ENCODE measurements around the gene SARDH. TPM values are rescaled to one million over a fixed set of nuclear protein-coding genes. Genes with fewer than 3 reads are reported as not detected.
A peak's percentile ranks its signal among the peaks of the same experiment; 100 is the strongest.

SARDH gene
- total RNA-seq, 4 donors from 2014 or later = 0.39 to 2.9 (median 0.59) TPM

DNA sequence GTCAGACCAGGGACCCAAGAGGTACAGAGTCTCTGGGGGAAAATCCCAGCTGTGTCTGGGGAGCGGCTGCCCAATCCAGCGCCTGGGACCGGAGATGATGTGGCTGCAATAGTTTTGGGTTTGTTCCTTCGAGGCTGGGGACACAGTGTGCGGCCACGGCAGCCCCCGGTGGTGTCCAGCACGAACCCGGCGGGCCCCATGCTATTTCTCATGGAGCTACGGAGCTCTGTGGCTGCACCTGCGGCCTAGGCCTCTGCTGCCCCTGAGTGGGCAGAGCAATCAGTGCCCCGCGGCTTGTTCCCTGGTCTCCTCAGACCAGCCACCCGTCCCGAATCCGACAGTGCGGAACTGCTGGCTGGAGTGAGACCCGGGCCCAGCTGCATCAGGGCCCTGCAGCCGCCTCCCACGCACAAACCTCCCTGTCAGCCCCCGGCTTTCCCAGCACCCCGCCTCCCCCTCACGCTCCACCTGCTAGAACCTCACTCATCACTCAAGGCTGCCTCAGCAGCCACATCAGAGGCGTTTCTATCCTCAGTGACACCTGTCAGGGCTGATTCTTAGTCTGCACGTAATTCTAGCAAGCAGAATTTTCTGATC, 29.0 kb downstream of the SARDH start:
- no peak for ATAC-seq
- in situ Hi-C loops (cut with MboI; ENCODE audit: low sequenced_read_pairs in 4 of 4) = no loop called here

DNA sequence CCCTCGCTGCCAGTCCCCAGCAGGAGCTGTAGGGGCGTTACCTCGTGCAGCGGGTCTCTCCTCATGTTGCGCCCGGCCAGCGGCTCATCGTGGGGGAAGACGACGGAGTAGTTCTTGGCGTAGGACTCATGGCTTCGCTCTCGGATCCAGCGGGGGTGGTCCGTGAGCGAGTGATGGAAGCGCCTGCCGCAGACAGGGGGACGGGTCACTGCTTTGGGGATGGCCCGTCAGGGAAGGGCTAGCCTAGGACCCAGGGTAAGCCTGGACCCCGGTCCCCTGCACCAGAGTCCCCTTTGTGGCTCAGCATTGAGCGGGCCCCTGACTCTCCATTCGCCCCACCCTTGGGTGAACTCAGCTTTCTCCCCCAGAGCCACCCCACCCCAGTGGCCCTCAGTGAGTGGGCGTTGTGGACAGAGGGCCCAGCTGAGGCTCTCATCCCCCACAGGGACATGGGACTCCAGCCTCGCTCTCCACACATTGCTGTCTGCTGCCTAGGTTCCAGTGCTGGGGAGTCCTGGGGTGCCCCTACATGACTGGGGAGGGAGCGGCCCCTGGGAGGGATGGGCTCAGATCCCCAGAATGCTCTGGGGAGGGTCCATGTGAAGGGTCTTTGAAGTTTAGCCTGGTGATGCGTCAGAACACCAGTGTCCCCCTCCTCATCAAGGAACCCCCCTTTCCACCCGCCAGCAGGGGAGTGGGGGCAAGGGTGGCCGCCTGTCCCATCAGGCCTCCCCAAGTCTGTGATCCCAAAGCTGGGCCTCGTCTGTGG, 29.7 kb downstream of the SARDH start:
- peaks cover 6 to 19% (median 12%) of the 10 kb centered on the region in 3 donors for H3K27me3 ChIP-seq
- no peaks in the 10 kb centered on the region for H3K36me3 ChIP-seq
- no peaks in the 10 kb centered on the region for H3K9me3 ChIP-seq
- no peaks in the 10 kb centered on the region for H3K4me1 ChIP-seq
- ATAC-seq (no peak), DNase-seq (peak in 1 of 2 donors; percentile 4)
- no peak overlapping the region for H3K4me3 ChIP-seq
- H3K27ac ChIP-seq = no peak overlapping the region
- TF ChIP-seq POLR2A (IDR thresholded peaks at IDR 0.05) = no peak
- TF ChIP-seq, protein P1, sequence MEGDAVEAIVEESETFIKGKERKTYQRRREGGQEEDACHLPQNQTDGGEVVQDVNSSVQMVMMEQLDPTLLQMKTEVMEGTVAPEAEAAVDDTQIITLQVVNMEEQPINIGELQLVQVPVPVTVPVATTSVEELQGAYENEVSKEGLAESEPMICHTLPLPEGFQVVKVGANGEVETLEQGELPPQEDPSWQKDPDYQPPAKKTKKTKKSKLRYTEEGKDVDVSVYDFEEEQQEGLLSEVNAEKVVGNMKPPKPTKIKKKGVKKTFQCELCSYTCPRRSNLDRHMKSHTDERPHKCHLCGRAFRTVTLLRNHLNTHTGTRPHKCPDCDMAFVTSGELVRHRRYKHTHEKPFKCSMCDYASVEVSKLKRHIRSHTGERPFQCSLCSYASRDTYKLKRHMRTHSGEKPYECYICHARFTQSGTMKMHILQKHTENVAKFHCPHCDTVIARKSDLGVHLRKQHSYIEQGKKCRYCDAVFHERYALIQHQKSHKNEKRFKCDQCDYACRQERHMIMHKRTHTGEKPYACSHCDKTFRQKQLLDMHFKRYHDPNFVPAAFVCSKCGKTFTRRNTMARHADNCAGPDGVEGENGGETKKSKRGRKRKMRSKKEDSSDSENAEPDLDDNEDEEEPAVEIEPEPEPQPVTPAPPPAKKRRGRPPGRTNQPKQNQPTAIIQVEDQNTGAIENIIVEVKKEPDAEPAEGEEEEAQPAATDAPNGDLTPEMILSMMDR (IDR thresholded peaks at IDR 0.05 in 4 of 5, conservative IDR thresholded peaks at IDR 0.05 in 1 of 5) = no peak
- intact Hi-C loops (cut with DNase I; ENCODE audit: low total_unique reads) (no loop called here), in situ Hi-C loops (cut with MboI; ENCODE audit: low sequenced_read_pairs in 4 of 4) (no loop called here)

More for the DNA sequence above, 29.0 kb downstream of the SARDH start:
- no peak overlapping the region for H3K27ac ChIP-seq
- peak in 1 of 2 donors; percentile 3 for DNase-seq
- intact Hi-C loops (cut with DNase I; ENCODE audit: low total_unique reads) = no loop called here
- TF ChIP-seq POLR2A (IDR thresholded peaks at IDR 0.05) = no peak
- TF ChIP-seq, protein P1 (IDR thresholded peaks at IDR 0.05 in 4 of 5, conservative IDR thresholded peaks at IDR 0.05 in 1 of 5) = no peak
- no peaks in the 10 kb centered on the region for H3K9me3 ChIP-seq
- H3K36me3 ChIP-seq = no peaks in the 10 kb centered on the region
- no peak overlapping the region for H3K4me3 ChIP-seq
- H3K4me1 ChIP-seq = no peaks in the 10 kb centered on the region
- H3K27me3 ChIP-seq = peaks cover 2 to 18% (median 9%) of the 10 kb centered on the region in 3 donors

DNA sequence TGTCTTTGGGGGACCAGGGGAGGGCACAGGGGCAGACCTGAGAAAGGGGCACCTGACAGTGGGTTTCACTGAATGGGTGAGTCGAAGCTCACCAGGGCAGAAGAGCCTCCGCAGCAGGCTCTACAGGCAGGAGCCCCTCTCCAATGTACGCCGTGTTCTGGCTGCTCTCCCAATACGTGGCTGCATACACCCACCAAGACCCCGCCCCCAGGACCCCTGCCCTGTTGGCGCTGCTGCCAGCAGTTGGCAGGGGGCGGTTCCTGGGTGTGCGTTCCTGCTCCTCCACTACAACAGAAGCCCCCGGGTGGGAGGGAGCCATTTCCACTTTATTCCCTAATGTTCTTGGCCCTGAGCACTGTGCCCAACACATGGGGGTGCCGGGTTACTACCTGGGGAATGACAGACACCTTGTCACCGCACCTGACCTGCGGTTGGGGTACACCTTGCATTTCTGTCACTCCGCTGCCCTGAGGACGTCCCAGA, 30.3 kb downstream of the SARDH start:
- Histone ChIP-seq H3K27ac (peak overlapping the region in 1 of 4 donors; percentile 60), H3K4me3 (no peak overlapping the region), H3K9me3 (no peaks in the 10 kb centered on the region), H3K4me1 (peaks cover 0 to under 1% of the 10 kb centered on the region in 2 donors), H3K27me3 (peaks cover 6 to 24% (median 12%) of the 10 kb centered on the region in 3 donors), H3K36me3 (no peaks in the 10 kb centered on the region)
- DNase-seq = peak in 1 of 2 donors; percentile 4
- ATAC-seq = no peak
- in situ Hi-C loops (cut with MboI; ENCODE audit: low sequenced_read_pairs in 4 of 4) (no loop called here), intact Hi-C loops (cut with DNase I; ENCODE audit: low total_unique reads) (no loop called here)
- TF ChIP-seq, protein P1 (IDR thresholded peaks at IDR 0.05 in 4 of 5, conservative IDR thresholded peaks at IDR 0.05 in 1 of 5) = no peak
- TF ChIP-seq POLR2A (IDR thresholded peaks at IDR 0.05) = no peak

DNA sequence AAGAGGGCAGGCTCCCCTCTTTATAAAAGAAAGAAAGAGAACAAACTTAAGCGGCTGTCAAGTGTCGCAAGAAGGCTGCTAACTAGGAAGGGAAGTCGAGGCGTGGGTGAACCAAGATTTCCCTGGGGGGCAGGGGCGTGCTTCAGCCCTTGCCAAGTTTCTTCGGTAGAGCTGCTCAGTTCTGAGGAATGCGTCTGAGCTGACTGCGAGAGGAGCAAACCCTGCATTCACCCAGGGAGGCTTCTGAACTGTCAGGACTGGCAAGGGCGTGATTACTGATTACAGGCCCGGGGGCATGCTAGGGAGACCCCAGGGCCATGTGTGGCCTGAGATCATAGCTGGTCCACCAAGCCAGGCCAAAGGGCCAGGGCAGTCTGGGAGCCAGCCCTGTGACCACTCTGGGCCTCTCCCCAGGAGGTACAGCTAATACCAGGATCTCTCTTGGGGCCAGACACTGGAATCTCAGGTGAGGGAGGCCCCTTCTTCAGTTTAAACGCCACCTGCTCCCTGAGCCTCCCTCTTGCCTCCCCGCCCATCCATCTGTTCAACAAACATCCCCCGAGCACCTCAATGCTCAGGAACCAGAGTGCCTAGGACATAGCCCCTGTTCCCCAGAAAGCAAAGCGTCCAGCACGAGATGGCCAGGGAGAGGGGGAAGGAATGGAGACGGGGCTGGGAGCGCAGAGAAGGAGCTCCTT, 30.9 kb downstream of the SARDH start:
- ATAC-seq = peak; percentile 58 to 75
- peak; percentile 23 to 55 for DNase-seq
- TF ChIP-seq, protein P1 (IDR thresholded peaks at IDR 0.05 in 4 of 5, conservative IDR thresholded peaks at IDR 0.05 in 1 of 5) = no peak
- TF ChIP-seq POLR2A (IDR thresholded peaks at IDR 0.05) = no peak
- no peaks in the 10 kb centered on the region for H3K9me3 ChIP-seq
- H3K4me3 ChIP-seq = no peak overlapping the region
- H3K27ac ChIP-seq = peak overlapping the region in 1 of 4 donors; percentile 60
- peaks cover 0 to 3% of the 10 kb centered on the region in 2 donors for H3K4me1 ChIP-seq
- H3K36me3 ChIP-seq = no peaks in the 10 kb centered on the region
- intact Hi-C loops (cut with DNase I; ENCODE audit: low total_unique reads) = no loop called here
- in situ Hi-C loops (cut with MboI; ENCODE audit: low sequenced_read_pairs in 4 of 4) = no loop called here
- peaks cover 4 to 26% (median 18%) of the 10 kb centered on the region in 3 donors for H3K27me3 ChIP-seq
